Astrocyte (in vitro differentiated cells and primary cell): ENCODE data around the gene TOLLIP. TPM values are rescaled to one million over a fixed set of nuclear protein-coding genes. Genes with fewer than 3 reads are reported as not detected.

ENCODE experiments used
- DNase-seq: peaks from one replicate; pipeline ENCODE4 v3.0.0-alpha.2; 2010; ENCODE audit warnings: low read depth
- FAIRE-seq: peaks from 2 replicates; lab custom pipeline; 2011; peaks lifted over from hg19 to GRCh38; lab: Jason Lieb, UNC
- H2AFZ ChIP-seq: 2 replicates; pipeline ENCODE4 v1.6.0; 2012; ENCODE audit warnings: low read depth, low read length, inconsistent platforms
- H3K27ac ChIP-seq: 2 replicates; pipeline ENCODE4 v1.5.1; 2011; ENCODE audit warnings: low read depth, low read length, inconsistent platforms
- H3K27me3 ChIP-seq: 2 replicates; pipeline ENCODE4 v1.6.0; 2011; ENCODE audit warnings: low read length, inconsistent platforms; ENCODE audit not compliant: insufficient read depth
- H3K36me3 ChIP-seq: 2 replicates; pipeline ENCODE4 v1.5.1; 2011; ENCODE audit warnings: low read length, inconsistent platforms; ENCODE audit not compliant: insufficient read depth
- H3K4me1 ChIP-seq: 2 replicates; pipeline ENCODE4 v1.5.1; 2011; ENCODE audit warnings: low read length, inconsistent platforms; ENCODE audit not compliant: insufficient read depth
- H3K4me2 ChIP-seq: 2 replicates; pipeline ENCODE4 v1.6.0; 2012; ENCODE audit warnings: low read length, inconsistent platforms
- H3K4me3 ChIP-seq: 2 replicates; pipeline ENCODE4 v1.5.1; 2011; ENCODE audit warnings: low read depth, mild to moderate bottlenecking, low read length, inconsistent platforms; ENCODE audit not compliant: insufficient read depth
- H3K79me2 ChIP-seq: 2 replicates; pipeline ENCODE4 v1.6.0; 2012; ENCODE audit warnings: mild to moderate bottlenecking, low read length, inconsistent platforms; ENCODE audit not compliant: insufficient read depth
- H3K9ac ChIP-seq: 2 replicates; pipeline ENCODE4 v1.6.0; 2012; ENCODE audit warnings: mild to moderate bottlenecking, low read length, inconsistent platforms
- H3K9me3 ChIP-seq: 2 replicates; pipeline ENCODE4 v1.5.1; 2012; ENCODE audit warnings: low read depth, mild to moderate bottlenecking, low read length, inconsistent platforms; ENCODE audit not compliant: insufficient read depth
- H4K20me1 ChIP-seq: 2 replicates; pipeline ENCODE4 v1.6.0; 2012; ENCODE audit warnings: low read length, inconsistent platforms; ENCODE audit not compliant: insufficient read depth
- H3K27ac Mint-ChIP-seq: one replicate; pipeline ENCODE4 v1.8.0; 2021; ENCODE audit warnings: mild to moderate bottlenecking, mixed read lengths; ENCODE audit not compliant: unreplicated experiment
- H3K27me3 Mint-ChIP-seq: one replicate; pipeline ENCODE4 v1.8.0; 2021; ENCODE audit warnings: low read depth, mixed read lengths; ENCODE audit not compliant: unreplicated experiment
- H3K36me3 Mint-ChIP-seq: one replicate; pipeline ENCODE4 v1.8.0; 2021; ENCODE audit warnings: low read depth, mixed read lengths; ENCODE audit not compliant: unreplicated experiment
- H3K4me1 Mint-ChIP-seq: one replicate; pipeline ENCODE4 v1.8.0; 2021; ENCODE audit warnings: low read depth, mixed read lengths; ENCODE audit not compliant: unreplicated experiment
- H3K4me3 Mint-ChIP-seq: one replicate; pipeline ENCODE4 v1.8.0; 2021; ENCODE audit warnings: mild to moderate bottlenecking, moderate library complexity, mixed read lengths; ENCODE audit not compliant: unreplicated experiment
- H3K9me3 Mint-ChIP-seq: one replicate; pipeline ENCODE4 v1.8.0; 2021; ENCODE audit warnings: mild to moderate bottlenecking, mixed read lengths; ENCODE audit not compliant: unreplicated experiment
- EZH2 ChIP-seq: IDR thresholded peaks from 2 replicates; pipeline ENCODE4 v1.6.1; 2012; ENCODE audit warnings: mild to moderate bottlenecking, low read length, inconsistent platforms; ENCODE audit not compliant: insufficient read depth
- total RNA-seq: library from RNA; stranded (reverse); gene quantifications from 2 replicates; pipeline ENCODE4 v1.2.1, GENCODE V29; 2021
- TF ChIP-seq, protein P1 (sequence below): IDR thresholded peaks from 2 replicates; pipeline ENCODE4 v1.5.1; 2011; ENCODE audit warnings: low read depth, mild to moderate bottlenecking, inconsistent platforms, low read length, moderate library complexity; ENCODE audit not compliant: insufficient read depth

TOLLIP gene
- total RNA-seq, 1 donor from 2014 or later, result 46.4 TPM

DNA sequence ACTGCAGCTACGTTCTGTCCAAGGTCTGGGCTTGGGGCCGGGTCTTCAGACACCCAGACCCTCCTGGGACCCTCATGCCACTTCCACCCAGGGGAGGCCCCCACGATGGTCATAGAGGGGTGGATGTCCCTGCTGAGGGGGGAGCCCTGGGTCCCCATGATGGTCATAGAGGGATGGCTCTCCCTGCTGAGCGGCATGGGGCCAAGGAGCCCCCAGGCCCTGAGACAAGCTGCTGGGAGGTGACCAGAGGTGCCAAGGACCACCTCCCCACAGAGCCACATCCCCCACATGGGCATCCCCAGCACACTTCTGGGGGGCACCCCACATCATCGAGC lies 79.3 kb downstream of the TOLLIP start:
- Mint-ChIP-seq H3K4me3 (no peak overlapping the region), H3K36me3 (no peaks in the 10 kb centered on the region), H3K27me3 (peaks cover 7% of the 10 kb centered on the region), H3K4me1 (no peaks in the 10 kb centered on the region), H3K9me3 (no peaks in the 10 kb centered on the region), H3K27ac (no peak overlapping the region)
- FAIRE-seq (no peak), DNase-seq (no peak)
- no peak overlapping the region for H3K27ac ChIP-seq
- no peaks in the 10 kb centered on the region for H3K27me3 ChIP-seq
- no peaks in the 10 kb centered on the region for H3K9me3 ChIP-seq
- no peaks in the 10 kb centered on the region for H3K4me1 ChIP-seq
- no peaks in the 10 kb centered on the region for H3K79me2 ChIP-seq
- no peak for TF ChIP-seq EZH2
- TF ChIP-seq, protein P1, sequence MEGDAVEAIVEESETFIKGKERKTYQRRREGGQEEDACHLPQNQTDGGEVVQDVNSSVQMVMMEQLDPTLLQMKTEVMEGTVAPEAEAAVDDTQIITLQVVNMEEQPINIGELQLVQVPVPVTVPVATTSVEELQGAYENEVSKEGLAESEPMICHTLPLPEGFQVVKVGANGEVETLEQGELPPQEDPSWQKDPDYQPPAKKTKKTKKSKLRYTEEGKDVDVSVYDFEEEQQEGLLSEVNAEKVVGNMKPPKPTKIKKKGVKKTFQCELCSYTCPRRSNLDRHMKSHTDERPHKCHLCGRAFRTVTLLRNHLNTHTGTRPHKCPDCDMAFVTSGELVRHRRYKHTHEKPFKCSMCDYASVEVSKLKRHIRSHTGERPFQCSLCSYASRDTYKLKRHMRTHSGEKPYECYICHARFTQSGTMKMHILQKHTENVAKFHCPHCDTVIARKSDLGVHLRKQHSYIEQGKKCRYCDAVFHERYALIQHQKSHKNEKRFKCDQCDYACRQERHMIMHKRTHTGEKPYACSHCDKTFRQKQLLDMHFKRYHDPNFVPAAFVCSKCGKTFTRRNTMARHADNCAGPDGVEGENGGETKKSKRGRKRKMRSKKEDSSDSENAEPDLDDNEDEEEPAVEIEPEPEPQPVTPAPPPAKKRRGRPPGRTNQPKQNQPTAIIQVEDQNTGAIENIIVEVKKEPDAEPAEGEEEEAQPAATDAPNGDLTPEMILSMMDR, result no peak
- no peaks in the 10 kb centered on the region for H4K20me1 ChIP-seq
- no peak overlapping the region for H3K4me3 ChIP-seq
- H2AFZ ChIP-seq, result no peak overlapping the region
- H3K4me2 ChIP-seq, result no peak overlapping the region
- no peaks in the 10 kb centered on the region for H3K36me3 ChIP-seq
- no peak overlapping the region for H3K9ac ChIP-seq

DNA sequence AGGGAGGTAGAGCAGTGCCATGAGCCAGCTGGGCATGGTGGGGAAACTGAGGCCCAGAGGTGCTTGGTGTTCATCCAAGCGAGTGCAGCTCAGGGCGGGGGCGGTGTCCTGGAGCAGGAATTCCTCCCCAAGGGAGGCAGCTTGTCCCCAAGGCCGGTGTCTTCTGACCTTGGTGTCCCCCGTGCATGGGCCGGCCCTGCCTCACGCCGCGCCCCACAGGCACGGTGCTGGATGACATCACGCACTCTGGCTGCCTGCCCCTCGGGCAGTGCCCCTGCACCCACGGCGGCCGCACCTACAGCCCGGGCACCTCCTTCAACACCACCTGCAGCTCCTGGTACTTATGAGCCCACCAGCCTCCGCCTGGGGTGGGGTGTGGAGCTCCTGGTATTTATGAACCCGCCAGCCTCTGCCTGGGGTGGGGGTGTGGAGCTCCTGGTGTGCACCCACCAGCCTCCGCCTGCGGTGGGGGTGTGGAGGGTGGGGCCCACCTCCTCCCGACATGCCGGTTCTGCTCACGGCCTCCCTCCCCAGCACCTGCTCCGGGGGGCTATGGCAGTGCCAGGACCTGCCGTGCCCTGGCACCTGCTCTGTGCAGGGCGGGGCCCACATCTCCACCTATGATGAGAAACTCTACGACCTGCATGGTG lies 79.8 kb downstream of the TOLLIP start:
- H3K4me2 ChIP-seq, result no peak overlapping the region
- no peak for TF ChIP-seq EZH2
- TF ChIP-seq, protein P1, result no peak
- no peak overlapping the region for H3K27ac ChIP-seq

DNA sequence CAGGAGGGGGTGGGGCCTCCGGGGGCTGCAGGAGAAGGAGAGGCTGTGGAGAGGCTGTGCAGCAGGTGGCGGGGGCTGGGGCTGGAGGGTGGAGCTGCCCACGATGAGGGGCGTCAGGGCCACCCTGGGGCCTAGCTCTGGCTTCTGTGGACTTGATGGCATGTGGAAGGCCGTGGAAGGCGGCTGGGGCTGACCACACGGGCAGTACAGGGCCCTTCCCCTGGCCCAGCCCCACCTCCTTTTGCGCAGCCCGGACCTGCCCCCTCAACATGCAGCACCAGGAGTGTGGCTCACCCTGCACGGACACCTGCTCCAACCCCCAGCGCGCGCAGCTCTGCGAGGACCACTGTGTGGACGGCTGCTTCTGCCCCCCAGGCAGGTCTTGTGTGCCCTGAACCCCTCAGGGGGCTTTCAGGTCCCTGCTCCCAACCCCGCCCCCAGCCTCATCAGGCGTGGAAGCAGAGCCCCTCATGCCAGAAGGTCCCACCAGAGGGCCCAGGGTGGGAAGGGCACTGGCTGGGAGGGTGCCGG lies 80.4 kb downstream of the TOLLIP start:
- H3K4me1 ChIP-seq, result no peaks in the 10 kb centered on the region
- no peaks in the 10 kb centered on the region for H3K79me2 ChIP-seq
- no peaks in the 10 kb centered on the region for H3K4me1 Mint-ChIP-seq

More for the DNA sequence above, 79.8 kb downstream of the TOLLIP start:
- Mint-ChIP-seq H3K36me3 (no peaks in the 10 kb centered on the region), H3K9me3 (no peaks in the 10 kb centered on the region), H3K27ac (no peak overlapping the region), H3K4me1 (no peaks in the 10 kb centered on the region), H3K4me3 (no peak overlapping the region), H3K27me3 (peaks cover 7% of the 10 kb centered on the region)
- H3K4me1 ChIP-seq, result no peaks in the 10 kb centered on the region
- no peak overlapping the region for H3K4me3 ChIP-seq
- H3K79me2 ChIP-seq, result no peaks in the 10 kb centered on the region
- H3K9me3 ChIP-seq, result no peaks in the 10 kb centered on the region
- no peak for DNase-seq
- H4K20me1 ChIP-seq, result no peaks in the 10 kb centered on the region
- no peak for FAIRE-seq
- no peak overlapping the region for H3K9ac ChIP-seq
- H3K36me3 ChIP-seq, result no peaks in the 10 kb centered on the region
- H3K27me3 ChIP-seq, result no peaks in the 10 kb centered on the region
- H2AFZ ChIP-seq, result no peak overlapping the region

More for the DNA sequence above, 80.4 kb downstream of the TOLLIP start:
- peaks cover 7% of the 10 kb centered on the region for H3K27me3 Mint-ChIP-seq
- no peak overlapping the region for H3K9ac ChIP-seq
- TF ChIP-seq, protein P1, result no peak
- TF ChIP-seq EZH2, result no peak
- no peaks in the 10 kb centered on the region for H3K9me3 Mint-ChIP-seq
- no peak overlapping the region for H3K4me3 Mint-ChIP-seq
- no peak overlapping the region for H2AFZ ChIP-seq
- FAIRE-seq, result no peak
- no peaks in the 10 kb centered on the region for H3K9me3 ChIP-seq
- no peaks in the 10 kb centered on the region for H3K36me3 Mint-ChIP-seq
- no peak overlapping the region for H3K4me3 ChIP-seq
- H4K20me1 ChIP-seq, result no peaks in the 10 kb centered on the region
- H3K27ac ChIP-seq, result no peak overlapping the region
- no peak for DNase-seq
- H3K4me2 ChIP-seq, result no peak overlapping the region
- no peaks in the 10 kb centered on the region for H3K36me3 ChIP-seq
- H3K27me3 ChIP-seq, result no peaks in the 10 kb centered on the region
- H3K27ac Mint-ChIP-seq, result no peak overlapping the region
